ENCODE data around the gene ASB18.

GRCh38 chr2:236184701-236185100, 79.5 kb downstream of the ASB18 start:
- TF ChIP-seq USF1 (CRISPR knock-in tag; IDR thresholded peaks at IDR 0.05): no peak
- TF ChIP-seq USF2 (CRISPR knock-in tag; IDR thresholded peaks at IDR 0.05): no peak
- no peak for TF ChIP-seq SOX15 (CRISPR knock-in tag; IDR thresholded peaks at IDR 0.05)
- TF ChIP-seq NR2C2 (CRISPR knock-in tag; IDR thresholded peaks at IDR 0.05): no peak
- no peak for TF ChIP-seq CTCF (IDR thresholded peaks at IDR 0.05)
- no peak for TF ChIP-seq ATF2 (CRISPR knock-in tag; IDR thresholded peaks at IDR 0.05; ENCODE audit: borderline replicate concordance, low read depth)
- TF ChIP-seq MAX (CRISPR knock-in tag; IDR thresholded peaks at IDR 0.05): no peak
- no peak for TF ChIP-seq TP53 (CRISPR knock-in tag; IDR thresholded peaks at IDR 0.05)
- TF ChIP-seq TEAD1 (CRISPR knock-in tag; IDR thresholded peaks at IDR 0.05): no peak

Data from WTC11 (cell line).